Activated CD8-positive, alpha-beta T cell treated with anti-CD3 and anti-CD28 coated beads for 36 hours (primary cell): ENCODE results near the gene HVCN1. TPM values are rescaled to one million over a fixed set of nuclear protein-coding genes. Genes with fewer than 3 reads are reported as not detected.
A peak's percentile ranks its signal among the peaks of the same experiment; 100 is the strongest.
"Not testable (repeated sequence)": the region's sequence is repeated elsewhere in the genome, so short reads cannot be mapped to it uniquely, and the experiment has no call there.

Experiments
- ATAC-seq: fragments of 200-7000 bp; cut with Tn5 transposase; one replicate; pipeline ENCODE4 v1.10.0; 2021; ENCODE audit warnings: mild to moderate bottlenecking, moderate library complexity
- CTCF ChIA-PET: fragments of 350-600 bp; sonication (Branson Sonifier 250); formaldehyde crosslinking; loops from one replicate; lab custom pipeline; 2021; ENCODE audit warnings: antibody characterized with exemption; lab: Charles Lee
- POLR2A ChIA-PET: fragments of 350-600 bp; sonication (Branson Sonifier 250); formaldehyde crosslinking; loops from one replicate; lab custom pipeline; 2021; ENCODE audit warnings: antibody characterized with exemption; lab: Charles Lee
- DNase-seq: peaks from one replicate; pipeline ENCODE4 v3.0.0-alpha.2; 2020
- H3K27ac Mint-ChIP-seq: one replicate; pipeline ENCODE4 v1.8.0; 2021; ENCODE audit warnings: mild to moderate bottlenecking, mixed read lengths
- H3K27me3 Mint-ChIP-seq: one replicate; pipeline ENCODE4 v1.8.0; 2021; ENCODE audit warnings: mixed read lengths
- H3K36me3 Mint-ChIP-seq: one replicate; pipeline ENCODE4 v1.8.0; 2021; ENCODE audit warnings: low read depth, mixed read lengths
- H3K4me1 Mint-ChIP-seq: one replicate; pipeline ENCODE4 v1.8.0; 2021; ENCODE audit warnings: low read depth, mixed read lengths
- H3K4me3 Mint-ChIP-seq: one replicate; pipeline ENCODE4 v1.8.0; 2021; ENCODE audit warnings: mild to moderate bottlenecking, moderate library complexity, mixed read lengths
- H3K9me3 Mint-ChIP-seq: one replicate; pipeline ENCODE4 v1.8.0; 2021; ENCODE audit warnings: mixed read lengths
- intact Hi-C: fragments of 100-400 bp; cut with micrococcal nuclease; formaldehyde crosslinking; loops from one replicate; pipeline ENCODE4 v1.10.0; 2022
- total RNA-seq, 2 experiments: library from RNA; stranded (reverse); gene quantifications; one replicate each; pipeline ENCODE4 v1.2.3, GENCODE V29; 2021
- TF ChIP-seq, protein P1 (sequence below): fragments of 200-600 bp; IDR thresholded peaks from one replicate; pipeline ENCODE4 v1.8.0; 2022; ENCODE audit warnings: antibody characterized with exemption, mild to moderate bottlenecking

The HVCN1 gene
- total RNA-seq, 2 experiments from 2014 or later: 23.0 to 24.2 TPM

DNA sequence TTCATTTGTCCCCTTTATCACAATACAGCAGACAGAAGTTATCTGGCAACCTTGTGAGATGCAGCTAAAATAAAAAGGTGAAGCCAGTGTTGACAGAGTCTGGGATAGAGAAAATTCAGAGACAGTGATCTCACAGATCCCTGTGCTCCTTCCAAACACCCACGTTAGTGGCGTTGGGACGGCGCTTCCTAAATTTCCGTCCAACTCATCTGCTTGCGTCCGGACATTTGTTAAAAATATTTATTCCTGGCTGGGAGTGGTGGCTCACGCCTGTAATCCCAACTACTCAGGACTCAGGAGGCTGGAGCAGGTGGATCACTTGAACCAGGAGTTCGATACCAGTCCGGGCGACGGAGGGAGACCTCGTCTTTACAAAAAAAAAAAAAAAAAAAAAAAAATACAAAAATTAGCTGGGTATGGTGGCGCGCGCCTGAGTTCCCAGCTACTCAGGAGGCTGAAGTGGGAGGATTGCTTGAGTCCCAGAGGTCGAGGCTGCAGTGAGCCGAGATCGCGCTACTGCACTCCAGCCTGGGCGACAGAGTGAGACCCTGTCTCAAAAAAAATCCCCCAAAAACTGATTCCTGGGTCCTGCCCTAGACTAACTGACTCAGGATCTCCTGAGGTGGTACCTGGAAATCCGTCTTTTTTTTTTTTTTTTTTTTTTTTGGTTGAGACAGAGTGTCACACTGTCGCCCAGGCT lies 75.7 kb downstream of the HVCN1 start:
- ATAC-seq (no peak), DNase-seq (no peak)
- Mint-ChIP-seq H3K9me3 (no peaks in the 10 kb centered on the region), H3K4me1 (peaks cover 10% of the 10 kb centered on the region), H3K4me3 (peak overlapping the region; percentile 83), H3K27me3 (no peaks in the 10 kb centered on the region), H3K27ac (peak overlapping the region; percentile 86), H3K36me3 (no peaks in the 10 kb centered on the region)
- ChIA-PET POLR2A (interaction anchor here (0.6 to 1.8 kb wide), 9 partner anchors 11 to 163 kb away, joined by 3 to 6 read pairs (median 3); partner anchors contain the start of genes ARPC3, FAM216A and GPN3), CTCF (interaction anchor here (0.7 to 7.0 kb wide), 9 partner anchors 12 to 214 kb away, joined by 3 to 53 read pairs (median 4); partner anchors contain the start of gene ARPC3)
- intact Hi-C loops: no loop called here
- TF ChIP-seq, protein P1, sequence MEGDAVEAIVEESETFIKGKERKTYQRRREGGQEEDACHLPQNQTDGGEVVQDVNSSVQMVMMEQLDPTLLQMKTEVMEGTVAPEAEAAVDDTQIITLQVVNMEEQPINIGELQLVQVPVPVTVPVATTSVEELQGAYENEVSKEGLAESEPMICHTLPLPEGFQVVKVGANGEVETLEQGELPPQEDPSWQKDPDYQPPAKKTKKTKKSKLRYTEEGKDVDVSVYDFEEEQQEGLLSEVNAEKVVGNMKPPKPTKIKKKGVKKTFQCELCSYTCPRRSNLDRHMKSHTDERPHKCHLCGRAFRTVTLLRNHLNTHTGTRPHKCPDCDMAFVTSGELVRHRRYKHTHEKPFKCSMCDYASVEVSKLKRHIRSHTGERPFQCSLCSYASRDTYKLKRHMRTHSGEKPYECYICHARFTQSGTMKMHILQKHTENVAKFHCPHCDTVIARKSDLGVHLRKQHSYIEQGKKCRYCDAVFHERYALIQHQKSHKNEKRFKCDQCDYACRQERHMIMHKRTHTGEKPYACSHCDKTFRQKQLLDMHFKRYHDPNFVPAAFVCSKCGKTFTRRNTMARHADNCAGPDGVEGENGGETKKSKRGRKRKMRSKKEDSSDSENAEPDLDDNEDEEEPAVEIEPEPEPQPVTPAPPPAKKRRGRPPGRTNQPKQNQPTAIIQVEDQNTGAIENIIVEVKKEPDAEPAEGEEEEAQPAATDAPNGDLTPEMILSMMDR: no peak

DNA sequence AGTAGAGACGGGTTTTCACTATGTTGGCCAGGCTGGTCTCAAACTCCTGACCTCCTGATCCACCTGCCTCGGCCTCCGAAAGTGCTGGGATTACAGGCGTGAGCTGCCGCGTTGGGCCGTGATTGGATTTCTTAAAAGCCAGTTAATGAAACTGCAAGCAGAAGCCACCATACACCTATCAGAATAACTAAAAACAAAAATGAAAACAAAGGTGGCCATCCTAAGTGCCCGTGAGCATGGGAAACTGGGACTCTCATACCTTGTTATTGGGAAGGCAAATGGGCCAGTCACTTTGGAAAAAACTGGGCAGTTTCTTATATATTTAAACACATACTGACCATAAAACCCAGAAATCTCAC lies 82.7 kb downstream of the HVCN1 start:
- intact Hi-C loops: no loop called here
- no peaks in the 10 kb centered on the region for H3K36me3 Mint-ChIP-seq
- H3K27me3 Mint-ChIP-seq: no peaks in the 10 kb centered on the region
- ChIA-PET CTCF (interaction anchor here (1.0 to 7.3 kb wide), 6 partner anchors 14 to 288 kb away, joined by 4 to 163 read pairs (median 11); partner anchors contain the start of genes ARPC3, FAM216A and GPN3), POLR2A (interaction anchor here (0.7 to 1.1 kb wide), 2 partner anchors 8 to 138 kb away, joined by 3 to 4 read pairs; partner anchors contain the start of genes FAM216A and TCTN1)
- H3K4me3 Mint-ChIP-seq: peak overlapping the region; percentile 81
- TF ChIP-seq, protein P1: no peak
- no peaks in the 10 kb centered on the region for H3K9me3 Mint-ChIP-seq
- ATAC-seq: no peak
- H3K4me1 Mint-ChIP-seq: peaks cover 5% of the 10 kb centered on the region
- no peak for DNase-seq
- H3K27ac Mint-ChIP-seq: peak overlapping the region; percentile 86

DNA sequence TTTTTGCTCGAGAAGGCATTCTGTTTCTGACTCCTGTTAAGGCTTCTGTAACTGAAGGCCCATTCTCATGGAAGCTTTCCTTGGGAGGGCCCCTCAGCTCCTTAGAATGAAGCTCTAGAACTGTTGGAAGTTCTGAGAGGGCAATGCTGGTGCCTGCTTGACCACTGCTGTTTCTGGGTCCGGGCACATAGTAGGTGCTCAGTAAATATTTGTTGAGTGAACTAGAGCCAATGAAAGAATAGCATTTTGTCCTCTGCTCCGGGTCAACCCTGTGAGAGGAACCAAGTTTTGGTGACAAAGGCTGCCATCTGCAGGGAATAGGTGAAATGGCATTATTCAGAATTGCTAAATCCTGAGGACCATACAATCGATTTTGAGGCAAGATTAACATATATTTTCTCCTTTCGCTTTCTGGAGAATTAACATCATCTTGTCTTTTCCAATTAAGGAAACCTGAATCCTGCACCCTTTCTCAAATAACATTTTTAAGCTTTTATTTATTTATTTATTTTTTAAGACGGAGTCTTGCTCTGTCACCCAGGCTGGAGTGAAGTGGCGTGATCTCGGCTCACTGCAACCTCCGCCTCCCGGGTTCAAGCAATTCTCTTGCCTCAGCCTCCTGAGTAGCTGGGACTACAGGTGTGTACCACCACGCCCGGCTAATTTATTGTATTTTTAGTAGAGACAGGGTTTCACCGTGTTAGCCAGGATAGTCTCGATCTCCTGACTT lies 86.7 kb downstream of the HVCN1 start:
- H3K27ac Mint-ChIP-seq: not testable (repeated sequence)
- CTCF ChIA-PET: interaction anchor here (0.6 to 8.3 kb wide), 61 partner anchors 10 to 1412 kb away, joined by 3 to 171 read pairs (median 5); partner anchors contain the start of genes ARPC3, FAM216A, GPN3 and RAD9B

DNA sequence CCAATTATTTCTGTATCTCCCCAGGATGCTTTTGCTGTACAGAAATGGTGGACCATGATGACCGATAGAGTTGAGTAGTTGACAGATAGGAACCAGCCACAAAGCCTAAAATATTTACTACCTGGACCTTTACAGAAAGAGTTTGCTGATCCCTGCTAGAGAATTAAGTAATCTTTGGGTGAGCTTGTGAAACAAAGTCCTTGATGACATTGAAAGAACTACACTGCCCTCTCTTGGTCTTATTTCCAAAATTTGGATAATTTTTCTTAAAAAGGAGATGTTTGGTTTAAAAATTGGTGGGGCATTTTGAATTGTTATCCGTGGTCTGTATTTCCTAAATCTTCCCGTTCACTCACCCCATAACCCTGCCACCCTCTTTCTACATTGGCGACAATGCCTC lies 88.7 kb downstream of the HVCN1 start:
- no peak overlapping the region for H3K4me3 Mint-ChIP-seq
- H3K27me3 Mint-ChIP-seq: no peaks in the 10 kb centered on the region
- DNase-seq (no peak), ATAC-seq (no peak)
- POLR2A ChIA-PET: interaction anchor here (0.7 kb wide), 1 partner anchor 293 kb away, joined by 3 read pairs; no protein-coding TSS in a partner anchor
- H3K27ac Mint-ChIP-seq: no peak overlapping the region
- H3K4me1 Mint-ChIP-seq: peaks cover 7% of the 10 kb centered on the region
- H3K9me3 Mint-ChIP-seq: no peaks in the 10 kb centered on the region
- intact Hi-C loops: loop anchor here (2.0 to 5.0 kb wide), 2 partner anchors 48 to 87 kb away; no protein-coding TSS in a partner anchor
- CTCF ChIA-PET: interaction anchor here (0.6 to 8.3 kb wide), 25 partner anchors 8 to 294 kb away, joined by 3 to 171 read pairs (median 19); partner anchors contain the start of genes ARPC3, FAM216A, GPN3 and RAD9B
- TF ChIP-seq, protein P1: peak; percentile 61
- H3K36me3 Mint-ChIP-seq: no peaks in the 10 kb centered on the region

More for the DNA sequence above, 86.7 kb downstream of the HVCN1 start:
- not testable (repeated sequence) for H3K4me1 Mint-ChIP-seq, H3K4me3 Mint-ChIP-seq, H3K27me3 Mint-ChIP-seq, H3K9me3 Mint-ChIP-seq, H3K36me3 Mint-ChIP-seq
- TF ChIP-seq, protein P1: peak; percentile 77
- ATAC-seq (peak; percentile 87), DNase-seq (peak; percentile 60)
- POLR2A ChIA-PET: interaction anchor here (0.6 to 2.4 kb wide), 4 partner anchors 12 to 99 kb away, joined by 3 to 15 read pairs (median 3); partner anchors contain the start of genes RAD9B, TCTN1 and VPS29
- intact Hi-C loops: loop anchor here (5.0 kb wide), 1 partner anchor 50 kb away; no protein-coding TSS in a partner anchor
